Measurements from ENCODE around the gene CDT1.
"Not testable (repeated sequence)": the region's sequence is repeated elsewhere in the genome, so short reads cannot be mapped to it uniquely, and the experiment has no call there.

CDT1 gene

GRCh38 chr16:88820385-88821025 lies 16.9 kb downstream of the CDT1 start:
- no peak for DNase-seq

GRCh38 chr16:88821168-88821850 lies 17.7 kb downstream of the CDT1 start:
- no peak for DNase-seq

GRCh38 chr16:88822281-88823040 lies 18.9 kb downstream of the CDT1 start:
- no peak for DNase-seq

GRCh38 chr16:88823646-88824045 lies 20.1 kb downstream of the CDT1 start:
- not testable (repeated sequence) for DNase-seq

- DNase-seq, result no peak
These were observed 20.9 kb downstream of the CDT1 start for GRCh38 chr16:88824256-88825077.

- no peak for DNase-seq
These were observed 21.6 kb downstream of the CDT1 start for GRCh38 chr16:88825146-88825545.

- no peak for DNase-seq
These were observed 22.7 kb downstream of the CDT1 start for GRCh38 chr16:88826070-88826840.

GRCh38 chr16:88827727-88828126 lies 24.1 kb downstream of the CDT1 start:
- DNase-seq, result no peak

- DNase-seq, result no peak
These were observed 25.1 kb downstream of the CDT1 start for GRCh38 chr16:88828711-88829110.

- no peak for DNase-seq
These were observed 26.7 kb downstream of the CDT1 start for GRCh38 chr16:88830258-88830657.

GRCh38 chr16:88830783-88831182 lies 27.2 kb downstream of the CDT1 start:
- DNase-seq, result no peak

- no peak for DNase-seq
These were observed 28.2 kb downstream of the CDT1 start for GRCh38 chr16:88831838-88832237.

- DNase-seq, result no peak
These were observed 29.5 kb downstream of the CDT1 start for GRCh38 chr16:88833086-88833485.

- DNase-seq, result no peak
These were observed 31.1 kb downstream of the CDT1 start for GRCh38 chr16:88834670-88835069.

GRCh38 chr16:88835383-88835782 lies 31.8 kb downstream of the CDT1 start:
- no peak for DNase-seq

- DNase-seq, result no peak
These were observed 32.2 kb downstream of the CDT1 start for GRCh38 chr16:88835818-88836217.

GRCh38 chr16:88836791-88837190 lies 33.2 kb downstream of the CDT1 start:
- DNase-seq, result no peak

- DNase-seq, result no peak
These were observed 34.2 kb downstream of the CDT1 start for GRCh38 chr16:88837806-88838205.

- no peak for DNase-seq
These were observed 35.0 kb downstream of the CDT1 start for GRCh38 chr16:88838566-88838965.

- no peak for DNase-seq
These were observed 35.5 kb downstream of the CDT1 start for GRCh38 chr16:88839026-88839529.

- DNase-seq, result no peak
These were observed 36.4 kb downstream of the CDT1 start for GRCh38 chr16:88839745-88840599.
